Hematopoietic multipotent progenitor cell (in vitro differentiated cells): ENCODE data around the gene REELD1. TPM values are rescaled to one million over a fixed set of nuclear protein-coding genes. Genes with fewer than 3 reads are reported as not detected.

Source experiments
- DNase-seq, 3 donors: peaks; one replicate each; pipeline ENCODE4 v3.0.0-alpha.2; 2011 to 2015; ENCODE audit warnings: low read depth in 2 of 3, low spot score in 2 of 3
- total RNA-seq: library from RNA; depleted of rRNA; stranded (reverse); fragments of >200 nt; gene quantifications from one replicate; pipeline ENCODE4 v1.2.3, GENCODE V29; 2012

Gene REELD1
- total RNA-seq, result not detected

DNA sequence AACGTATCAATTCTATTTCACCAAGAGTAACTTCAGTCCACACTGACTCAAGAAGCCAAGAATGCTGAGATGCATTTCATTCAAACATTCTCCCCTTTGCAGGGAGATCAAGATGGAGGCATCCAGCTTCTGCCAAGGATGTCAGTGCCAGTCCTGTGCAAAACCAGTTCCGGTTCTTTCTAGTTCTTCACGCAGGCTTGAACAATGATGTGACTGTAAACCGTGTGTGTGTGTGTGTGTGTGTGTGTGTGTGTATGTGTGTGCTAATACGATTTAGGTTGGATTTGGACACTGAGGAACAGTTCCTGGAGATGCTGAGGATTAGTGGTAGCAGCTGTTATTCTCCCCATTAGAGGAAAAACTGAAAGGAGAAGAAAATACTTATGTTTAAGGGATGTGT lies at the start of gene REELD1:
TSS of gene REELD1 (plus strand) at position 301 of the 400 bp plus-strand sequence. CDS start 2,415 bp downstream, outside the sequence.
- DNase-seq, result no peak

DNA sequence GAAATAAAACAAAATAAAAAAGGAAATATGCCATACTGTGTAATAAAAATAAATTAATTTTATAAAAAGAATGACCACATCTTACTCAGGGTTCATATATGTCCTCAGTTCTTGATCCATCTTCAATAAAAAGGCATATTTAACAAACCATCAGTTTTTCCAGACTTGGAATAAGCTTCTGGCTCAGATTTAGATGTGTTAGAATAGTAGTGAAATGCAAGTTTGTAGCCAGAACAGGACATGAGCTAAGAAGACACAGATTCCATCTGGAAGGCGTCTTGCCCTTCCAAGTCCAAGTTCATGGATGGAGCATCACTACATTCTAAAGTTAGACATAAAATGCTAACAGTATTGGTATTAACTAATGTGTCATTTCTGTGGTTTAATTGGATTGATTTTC lies 49.1 kb upstream of the REELD1 start:
- DNase-seq, result no peak

DNA sequence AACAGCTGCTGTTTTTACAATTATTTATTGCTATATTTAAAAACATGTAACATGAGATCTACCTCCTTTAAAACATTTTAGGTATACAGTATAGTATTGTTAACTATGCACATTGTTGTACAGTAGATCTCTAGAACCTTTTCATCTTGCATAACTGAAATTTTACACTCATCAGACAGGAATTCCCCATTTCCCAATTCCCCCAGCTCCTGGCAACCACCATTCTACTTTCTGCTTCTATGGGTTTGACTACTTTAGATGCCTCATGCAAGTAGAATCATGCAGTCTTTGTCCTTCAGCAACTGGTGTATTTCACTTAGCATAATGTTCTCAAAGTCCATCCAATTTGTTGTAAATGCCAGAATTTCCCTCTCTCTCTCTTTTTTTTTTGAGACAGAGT lies 48.5 kb upstream of the REELD1 start:
- no peak for DNase-seq

DNA sequence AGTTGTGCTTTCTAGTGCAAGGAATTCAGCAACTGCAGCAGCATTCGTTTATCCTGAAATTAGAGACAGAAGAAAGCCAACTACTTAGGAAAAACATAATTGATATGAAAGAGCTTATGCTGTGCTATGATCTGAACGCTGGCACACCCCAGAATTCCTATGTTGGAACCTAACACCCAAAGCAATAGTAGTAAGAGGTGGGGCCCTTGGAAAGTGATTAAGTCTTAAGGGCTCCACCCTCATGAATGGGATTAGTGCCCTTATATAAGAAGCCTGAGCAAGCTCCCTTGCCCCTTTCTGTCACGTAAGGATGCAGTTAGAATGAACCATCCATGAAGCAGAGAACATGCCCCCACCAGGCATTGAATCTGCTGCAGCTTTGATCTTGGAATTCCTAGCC lies 44.2 kb upstream of the REELD1 start:
- DNase-seq, result no peak

DNA sequence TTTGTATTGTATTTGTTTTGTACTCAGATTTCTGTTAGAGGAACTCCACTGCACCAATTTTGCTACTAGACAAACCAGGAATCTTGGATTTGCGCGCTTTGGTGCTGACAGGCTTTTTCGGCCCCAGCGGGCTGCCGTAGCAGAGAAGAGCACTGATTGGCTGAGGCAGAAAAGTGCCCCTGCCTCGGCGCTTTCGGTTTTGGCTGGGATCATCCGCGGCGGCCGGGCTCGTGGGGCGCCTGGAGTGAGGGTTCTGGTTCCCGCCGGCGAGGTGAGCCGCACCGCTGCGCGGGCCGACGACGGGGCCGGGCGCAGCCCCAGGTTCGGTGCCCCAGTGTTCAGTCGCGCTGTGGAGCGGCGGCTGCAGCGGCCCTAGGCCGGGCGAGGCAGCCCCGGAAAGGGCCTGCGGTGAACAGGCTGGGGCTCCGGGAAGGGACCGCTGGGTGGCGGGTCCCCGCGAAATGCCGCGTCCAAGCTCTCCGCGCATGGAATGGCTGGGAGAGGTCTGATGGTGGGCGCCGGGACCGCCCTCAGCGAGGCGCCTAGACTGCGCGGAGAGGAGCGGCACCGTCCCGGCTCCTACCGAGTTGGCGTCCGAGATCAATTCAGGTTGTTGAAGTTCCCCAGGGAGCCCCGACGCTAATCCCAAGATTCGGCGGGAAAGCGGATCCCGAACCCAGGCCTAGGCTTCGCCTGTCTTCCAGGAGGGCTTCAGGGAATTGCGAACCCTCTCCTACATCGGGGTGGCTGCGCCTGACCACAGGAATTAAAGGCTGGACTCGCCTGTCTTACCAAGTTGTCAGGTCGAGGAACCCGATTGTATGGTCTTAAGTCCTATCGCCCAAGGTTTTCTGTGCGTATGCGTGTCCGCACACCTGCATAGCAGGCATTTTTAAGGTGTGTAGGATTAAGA lies 38.5 kb upstream of the REELD1 start, which contains the start of gene LSM6:
TSS of gene LSM6 (plus strand) at position 178 of the 913 bp plus-strand sequence. CDS start 7,204 bp downstream, outside the sequence.
- DNase-seq, result peak; percentile 66 to 77 (median 76)

DNA sequence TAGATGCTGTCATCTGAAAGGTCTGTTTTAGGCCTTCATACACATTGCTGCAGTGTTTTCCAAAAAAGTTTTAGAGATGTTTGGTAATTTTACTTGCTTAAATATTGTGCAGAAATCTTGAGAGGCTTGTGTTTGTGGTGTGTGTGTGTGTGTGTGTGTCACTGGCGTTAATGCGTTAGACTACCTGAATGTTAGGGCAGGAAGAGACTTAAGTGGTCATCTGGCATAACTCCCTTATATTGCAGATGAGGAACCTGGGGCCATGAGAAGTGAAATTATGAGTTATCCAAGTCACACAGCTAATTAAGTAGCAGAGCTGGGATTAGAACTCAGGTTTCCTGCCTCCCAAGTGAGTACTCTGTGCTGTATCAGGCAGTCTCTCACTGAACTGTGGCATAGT lies 37.4 kb upstream of the REELD1 start:
- DNase-seq, result peak in 1 of 3 donors; percentile 4

DNA sequence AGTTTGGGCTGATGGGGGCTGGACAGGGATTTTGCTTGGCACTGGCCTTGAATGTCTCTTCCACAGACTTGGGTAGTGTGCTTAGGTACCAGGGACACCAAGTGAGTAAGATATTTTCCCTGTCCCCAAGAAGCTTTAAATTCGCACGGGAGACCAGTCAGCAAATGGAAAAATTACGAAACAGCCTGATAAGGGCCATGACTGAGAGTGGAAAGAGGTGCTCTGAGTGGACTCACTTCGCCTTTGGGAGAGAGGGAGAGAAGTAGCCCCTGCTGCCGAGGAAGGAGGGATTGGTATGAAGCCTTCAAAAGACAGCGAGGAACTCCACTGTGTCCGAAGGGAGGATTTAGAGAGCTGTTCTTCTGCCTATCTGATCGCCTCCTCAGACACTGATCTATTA lies 36.2 kb upstream of the REELD1 start:
- DNase-seq, result no peak

DNA sequence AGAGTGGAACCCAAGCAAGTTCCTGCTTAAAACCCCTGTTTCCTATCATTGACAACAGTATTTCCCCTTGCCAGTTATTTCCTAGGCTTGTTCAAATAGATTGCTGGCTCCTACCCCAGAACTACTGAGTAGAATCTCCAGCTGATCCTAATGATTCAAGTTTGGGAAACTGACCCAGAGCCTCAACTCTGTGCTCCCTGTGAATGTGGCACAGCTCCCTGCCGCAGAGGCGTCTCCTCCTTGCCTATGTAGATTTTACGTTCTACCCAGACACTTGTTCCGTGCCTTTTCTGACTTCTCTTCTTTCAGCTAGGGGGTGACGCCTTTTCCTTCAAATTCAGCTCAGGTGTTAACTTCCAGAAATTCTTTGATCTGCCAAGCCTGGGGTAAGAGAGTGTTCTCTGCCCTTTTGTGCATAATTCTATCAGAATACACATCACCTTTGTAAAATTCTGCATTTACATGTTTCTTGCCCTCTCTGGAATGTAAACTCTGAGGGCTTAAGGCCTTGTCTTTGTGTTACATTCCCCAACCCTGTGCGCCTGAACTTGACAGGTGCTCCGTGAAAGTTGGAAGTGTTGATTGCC lies 34.5 kb upstream of the REELD1 start:
- no peak for DNase-seq

DNA sequence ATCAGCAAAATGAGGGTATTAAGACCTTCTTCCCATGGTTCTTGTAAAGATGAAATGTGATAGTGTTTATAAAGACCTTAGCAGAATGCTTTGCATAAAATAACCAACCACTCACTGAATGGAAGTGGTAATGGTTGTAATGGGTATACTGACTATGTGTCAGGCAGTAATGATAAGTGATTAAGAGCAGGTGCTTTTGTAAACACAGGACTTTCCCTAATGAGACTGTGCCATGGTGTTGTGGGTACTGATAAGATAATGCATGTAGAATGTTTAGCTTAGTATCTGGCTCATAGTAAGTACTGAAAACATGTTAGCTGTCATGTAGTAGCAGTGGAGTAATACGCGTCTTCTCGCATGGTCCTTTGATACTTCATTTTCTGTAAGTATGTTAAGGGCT lies 31.9 kb upstream of the REELD1 start:
- no peak for DNase-seq

DNA sequence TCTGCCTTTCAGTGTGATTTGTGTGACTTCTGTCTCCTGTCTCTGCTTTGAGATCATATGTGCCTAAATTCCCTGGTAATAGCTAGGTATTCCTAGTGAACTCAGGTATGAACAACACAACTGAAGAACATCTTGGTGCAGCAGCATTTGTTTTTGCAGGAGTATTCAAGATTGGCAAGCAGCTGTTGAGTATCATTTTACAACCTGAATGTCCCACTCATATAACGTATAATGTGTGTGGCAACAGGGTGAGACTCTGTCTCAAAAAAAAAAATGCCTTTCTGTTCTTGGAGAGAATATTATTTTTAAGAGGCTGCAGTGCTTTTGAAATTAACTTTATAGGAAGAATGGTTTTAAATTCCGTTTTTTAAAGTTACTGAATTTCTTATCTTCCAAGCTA lies 31.1 kb upstream of the REELD1 start:
- DNase-seq, result no peak

DNA sequence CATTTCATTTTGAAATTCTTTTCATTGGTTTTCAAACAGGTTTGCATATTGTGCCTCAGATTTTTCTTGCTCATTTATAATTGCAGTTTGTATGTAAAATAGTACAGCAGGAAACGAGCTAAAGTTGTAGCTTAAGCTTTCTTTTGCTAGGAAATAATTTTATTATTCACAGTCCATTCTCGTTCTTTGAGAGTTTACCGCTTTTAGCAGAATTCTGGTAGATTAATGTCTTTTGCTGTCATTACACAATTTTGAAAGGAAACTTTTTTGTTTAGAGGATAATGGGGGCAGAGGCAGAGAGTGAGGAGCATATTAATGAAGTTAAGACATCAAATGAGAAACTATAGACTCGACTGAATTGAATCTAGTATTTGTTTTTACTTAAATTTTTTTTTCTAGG lies 28.3 kb upstream of the REELD1 start:
- DNase-seq, result no peak

DNA sequence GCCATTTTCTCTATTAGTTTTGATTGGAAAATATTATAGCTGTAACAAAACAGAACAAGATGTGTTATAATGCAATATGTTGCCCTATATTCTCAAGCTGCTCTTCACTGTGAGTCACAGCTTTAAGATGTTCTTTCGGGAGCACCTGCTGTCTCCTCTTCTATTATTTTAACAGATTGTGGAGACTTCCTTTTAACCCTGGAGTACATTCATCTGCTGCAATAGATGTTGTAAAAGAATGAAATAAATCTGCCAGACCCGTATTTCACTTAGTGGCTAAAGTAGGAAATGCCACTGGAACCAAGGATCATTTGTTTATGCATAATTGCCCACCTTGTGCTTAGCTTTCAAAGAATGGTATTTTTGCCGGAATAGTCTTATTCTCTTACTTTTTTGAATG lies 27.7 kb upstream of the REELD1 start:
- DNase-seq, result no peak

DNA sequence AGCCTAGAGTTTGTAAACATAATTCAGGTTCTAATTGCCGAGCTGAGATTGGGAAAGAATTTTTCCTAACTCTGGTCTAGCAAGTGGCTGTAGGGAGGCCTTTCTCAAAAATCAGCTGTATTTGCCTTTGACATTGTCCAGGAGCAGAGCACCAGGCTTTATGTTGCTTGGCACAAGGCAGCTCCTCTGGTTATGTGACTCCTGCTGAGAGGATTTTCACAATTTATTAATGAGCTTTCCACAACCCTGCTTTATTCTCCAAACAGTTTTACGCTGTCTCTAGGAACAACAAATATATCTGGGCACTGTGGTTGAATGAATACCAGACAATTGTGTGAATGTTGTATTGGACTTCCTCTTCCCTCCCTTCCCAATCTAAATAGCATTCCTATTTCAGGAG lies 23.9 kb upstream of the REELD1 start:
- DNase-seq, result no peak

DNA sequence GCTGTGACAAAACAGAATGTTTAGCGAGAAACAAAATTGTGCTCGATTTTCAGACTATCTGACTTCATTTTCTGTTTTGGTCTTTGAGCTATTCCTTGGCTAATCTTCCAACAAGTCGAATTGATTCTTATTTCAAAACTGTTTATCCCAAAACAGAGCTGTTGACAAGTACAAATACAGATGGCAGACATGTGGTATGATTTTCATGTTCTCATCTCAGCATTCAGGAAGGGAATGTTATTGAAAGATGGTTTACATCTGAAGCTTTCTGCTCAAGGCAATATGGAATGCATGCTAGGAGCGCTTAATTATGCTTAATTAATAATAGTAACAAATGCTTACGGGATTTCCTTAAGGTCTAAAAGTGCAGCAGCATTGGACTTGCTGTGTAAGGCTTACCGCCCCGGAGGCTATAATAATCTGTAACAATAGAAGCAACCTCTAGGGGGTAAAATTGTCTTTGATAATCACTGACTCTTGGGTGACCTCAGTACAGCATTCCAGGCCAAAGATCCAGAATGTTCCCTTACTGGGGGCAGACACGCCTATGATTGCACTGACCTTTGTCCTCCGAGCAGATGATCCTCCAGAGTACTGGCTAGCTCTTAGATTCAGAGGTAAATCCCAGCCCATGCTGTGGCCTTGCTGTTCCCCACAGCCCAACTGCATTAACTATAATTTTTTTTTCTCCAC lies 22.4 kb upstream of the REELD1 start:
- no peak for DNase-seq

DNA sequence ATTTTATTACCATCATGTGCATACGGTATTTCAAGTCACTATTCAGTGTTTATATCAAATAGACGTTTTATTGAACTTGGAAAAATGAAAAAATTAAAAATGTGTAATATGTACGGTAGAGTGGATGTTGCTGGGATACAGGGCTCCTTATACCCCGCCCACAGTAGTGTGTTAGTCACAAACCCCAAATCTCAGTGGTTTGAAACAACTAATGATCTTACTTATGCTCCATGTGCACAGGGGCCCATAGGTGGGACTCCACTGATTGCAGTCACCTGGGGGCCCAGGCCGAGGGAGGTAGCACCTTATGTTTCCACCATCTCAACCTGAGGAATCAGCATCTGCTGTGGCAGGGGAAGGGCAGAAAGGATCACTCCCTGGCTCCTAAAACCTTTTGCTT lies 20.7 kb upstream of the REELD1 start:
- DNase-seq, result no peak

DNA sequence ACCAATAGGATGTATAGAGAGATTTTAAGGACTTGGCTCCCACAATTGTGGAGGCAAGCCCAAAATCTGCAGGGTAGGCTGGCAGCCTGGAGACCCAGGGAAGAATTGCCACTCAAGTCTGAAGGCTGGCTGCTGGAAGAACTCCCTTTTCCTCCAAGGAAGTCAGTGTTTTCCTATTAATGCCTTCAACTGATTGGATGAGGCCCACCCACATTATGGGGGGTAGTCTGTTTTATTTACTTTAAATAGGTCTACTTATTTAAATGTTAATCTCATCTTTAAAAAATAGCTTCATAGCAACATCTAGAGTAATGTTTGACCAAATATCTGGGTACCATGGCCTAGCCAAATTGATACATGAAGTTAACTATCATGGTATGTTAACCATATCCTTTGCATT lies 20.1 kb upstream of the REELD1 start:
- DNase-seq, result no peak

DNA sequence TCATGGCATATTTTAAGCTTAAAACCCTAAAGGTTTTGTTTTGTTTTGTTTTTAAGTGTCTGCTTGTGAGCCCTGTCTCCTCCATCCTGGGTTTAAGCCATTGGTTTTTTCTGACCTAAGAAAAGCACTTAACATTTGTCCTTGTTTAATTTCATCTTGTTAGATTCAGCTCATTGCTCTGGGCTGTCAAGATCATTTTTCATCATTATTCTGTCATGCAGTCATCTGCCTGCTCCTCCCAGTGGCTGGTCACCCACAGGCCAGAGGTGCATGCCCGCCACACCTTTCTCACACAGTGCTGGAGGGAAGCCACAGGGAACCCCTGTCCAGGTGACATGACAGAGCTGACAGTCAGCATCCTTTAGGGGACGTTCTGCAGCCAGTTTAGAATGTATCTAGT lies 11.7 kb upstream of the REELD1 start:
- DNase-seq, result no peak

DNA sequence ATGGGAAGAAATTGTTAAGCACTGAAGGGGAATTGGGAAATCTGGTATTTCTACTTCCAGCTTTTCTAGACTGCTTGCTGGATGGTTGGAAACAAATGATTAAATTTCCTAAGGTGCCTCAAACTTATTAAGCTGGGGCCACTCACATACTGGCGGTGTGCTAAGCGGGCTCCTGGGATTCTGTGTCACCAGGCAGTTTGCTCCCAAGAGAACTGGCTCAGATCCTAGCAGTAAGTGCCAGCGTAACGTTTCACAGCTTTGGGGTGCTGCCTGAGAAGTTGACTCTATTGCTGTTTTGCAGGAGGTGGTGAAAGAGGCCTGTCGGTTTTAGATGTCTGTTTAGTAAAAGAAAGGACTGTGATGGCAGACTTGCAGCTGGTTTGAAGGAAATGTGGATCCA lies 6.9 kb upstream of the REELD1 start:
- DNase-seq, result no peak

DNA sequence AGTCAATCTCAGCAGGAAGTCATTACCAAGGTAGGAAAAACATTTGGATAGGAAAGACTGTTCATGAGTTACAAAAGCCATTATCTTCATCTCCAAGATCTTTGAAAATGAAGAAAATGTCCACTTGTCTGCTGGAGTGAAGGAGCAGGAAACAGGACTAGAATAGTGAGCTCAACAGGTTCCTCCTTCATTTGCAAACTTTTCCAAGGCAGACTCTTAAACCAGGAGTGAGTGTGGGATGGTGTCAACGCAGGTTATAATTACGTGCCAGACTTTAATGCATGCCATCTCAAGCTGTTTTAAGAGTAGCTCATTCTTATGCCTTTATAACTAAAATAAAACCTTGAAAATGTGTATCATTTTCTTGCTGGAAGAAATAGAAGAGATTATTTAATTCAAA lies 3.4 kb upstream of the REELD1 start:
- DNase-seq, result no peak

DNA sequence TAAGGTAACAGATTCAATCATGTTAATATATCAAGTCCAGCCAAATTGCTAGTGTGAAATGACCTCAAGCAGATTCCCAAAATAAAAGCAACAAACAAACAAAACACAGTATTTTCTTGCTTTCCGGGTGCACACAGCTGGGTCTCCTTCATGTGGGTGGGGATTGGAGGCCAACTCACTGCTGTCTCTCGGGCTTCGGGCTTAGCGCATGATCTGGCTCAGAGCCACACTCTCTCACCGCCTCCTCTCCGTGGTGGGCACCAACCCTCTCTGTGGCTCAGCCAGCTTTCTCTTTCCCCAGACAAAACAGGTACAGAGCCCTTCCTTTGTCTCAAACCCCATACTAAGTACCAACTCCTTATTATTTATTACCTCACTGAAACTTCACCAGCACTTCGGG lies 2.9 kb upstream of the REELD1 start:
- DNase-seq, result no peak

DNA sequence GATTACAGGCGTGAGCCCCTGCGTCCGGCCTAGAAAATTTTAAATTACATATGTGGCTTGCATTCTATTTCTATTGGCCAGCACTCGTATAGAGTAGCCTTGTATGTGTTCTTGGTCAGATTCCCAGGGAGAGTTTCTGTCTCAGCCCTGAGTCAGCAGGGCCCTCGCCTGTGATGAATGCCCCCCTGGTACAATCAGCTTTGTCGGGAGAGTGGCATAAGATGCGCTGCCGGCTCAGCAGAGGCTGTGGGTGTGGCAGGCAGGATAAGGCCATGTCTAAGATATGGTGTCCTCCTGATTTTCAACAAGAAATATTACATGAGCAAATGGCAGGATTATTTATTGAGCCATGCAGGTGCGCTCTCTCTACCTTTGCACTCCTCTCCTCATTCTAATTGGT lies 1.6 kb upstream of the REELD1 start:
- no peak for DNase-seq

DNA sequence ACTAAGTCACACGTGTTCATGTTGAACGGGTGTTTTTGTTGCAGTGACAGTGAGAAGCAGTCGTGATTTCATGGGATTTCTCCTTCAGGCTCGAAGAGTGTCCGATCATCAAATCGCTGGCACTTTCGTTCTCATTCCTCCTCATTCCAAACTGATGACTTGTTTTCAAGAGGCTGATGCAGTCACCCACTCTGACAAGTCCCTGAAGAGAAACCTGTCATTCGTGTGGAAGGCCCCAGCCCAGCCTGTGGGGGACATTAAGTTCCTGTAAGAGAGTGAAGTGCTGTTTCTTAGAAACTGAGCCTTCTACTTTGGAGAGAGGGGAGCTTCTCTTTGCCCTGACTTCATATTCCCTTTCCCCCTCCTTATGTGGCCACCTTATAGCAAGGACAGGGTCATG lies 8.0 kb downstream of the REELD1 start:
- DNase-seq, result no peak
